Vagina (tissue), 2 donors: ENCODE results near the gene PTGR2.

ENCODE experiments used
- CTCF ChIP-seq, 3 experiments: fragments of 450-650 bp in 2 of 3; fragments of 200-600 bp in 1 of 3; sonication (generic) in 1 of 3; IDR thresholded peaks; one replicate each; pipeline ENCODE4 v1.5.1; 2017 to 2019; ENCODE audit warnings: antibody characterized with exemption in 3 of 3, mild to moderate bottlenecking in 2 of 3, moderate library complexity in 2 of 3
- POLR2A ChIP-seq, 2 donors: fragments of 450-650 bp; IDR thresholded peaks; one replicate each; pipeline ENCODE4 v1.6.1; 2017; ENCODE audit warnings: antibody characterized with exemption in 2 of 2, mild to moderate bottlenecking in 2 of 2, moderate library complexity in 2 of 2

- TF ChIP-seq CTCF (IDR thresholded peaks at IDR 0.05) (no peak), POLR2A (IDR thresholded peaks at IDR 0.05) (no peak)
Measured at GRCh38 chr14:73913256-73913655, 61.6 kb downstream of the PTGR2 start.
